Smooth muscle cell (in vitro differentiated cells): ENCODE results near the gene SLC8A1. TPM values are rescaled to one million over a fixed set of nuclear protein-coding genes. Genes with fewer than 3 reads are reported as not detected.

Experiments used
- DNase-seq: peaks from one replicate; lab custom pipeline; 2025; ENCODE audit not compliant: unreplicated experiment; lab: John Stamatoyannopoulos, UW
- H2AFZ ChIP-seq: fragments of 200-600 bp; sonication (generic); 2 replicates; pipeline ENCODE4 v1.6.0; 2016; ENCODE audit warnings: antibody characterized with exemption, low read depth, mild to moderate bottlenecking
- H3F3A ChIP-seq: fragments of 200-600 bp; sonication (generic); 2 replicates; pipeline ENCODE4 v1.6.0; 2017; ENCODE audit warnings: antibody characterized with exemption, low read depth
- H3K27ac ChIP-seq: fragments of 200-600 bp; sonication (generic); 2 replicates; pipeline ENCODE4 v1.5.1; 2016; ENCODE audit warnings: low read depth, mild to moderate bottlenecking
- H3K27me3 ChIP-seq: fragments of 200-600 bp; sonication (generic); 2 replicates; pipeline ENCODE4 v1.6.1; 2016; ENCODE audit warnings: low read depth, mild to moderate bottlenecking
- H3K36me3 ChIP-seq: fragments of 200-600 bp; sonication (generic); 2 replicates; pipeline ENCODE4 v1.5.1; 2016; ENCODE audit warnings: low read depth
- H3K4me1 ChIP-seq: fragments of 200-600 bp; sonication (generic); 2 replicates; pipeline ENCODE4 v1.5.1; 2016; ENCODE audit warnings: low read depth
- H3K4me2 ChIP-seq: fragments of 200-600 bp; sonication (generic); 2 replicates; pipeline ENCODE4 v1.6.0; 2016; ENCODE audit warnings: mild to moderate bottlenecking
- H3K4me3 ChIP-seq: fragments of 200-600 bp; sonication (generic); 2 replicates; pipeline ENCODE4 v1.5.1; 2016; ENCODE audit warnings: mild to moderate bottlenecking
- H3K79me2 ChIP-seq: fragments of 200-600 bp; sonication (generic); 2 replicates; pipeline ENCODE4 v1.6.0; 2016; ENCODE audit warnings: low read depth, mild to moderate bottlenecking
- H3K9ac ChIP-seq: fragments of 200-600 bp; sonication (generic); 2 replicates; pipeline ENCODE4 v1.6.0; 2016; ENCODE audit warnings: low read depth
- H3K9me3 ChIP-seq: fragments of 200-600 bp; sonication (generic); replicated peaks from 2 replicates; pipeline ENCODE4 v1.5.1; 2016; ENCODE audit warnings: low read depth
- H4K20me1 ChIP-seq: fragments of 200-600 bp; sonication (generic); 2 replicates; pipeline ENCODE4 v1.6.0; 2016; ENCODE audit warnings: low read depth
- CTCF ChIP-seq: fragments of 200-600 bp; sonication (generic); IDR thresholded peaks from 2 replicates; pipeline ENCODE4 v1.5.1; 2017; ENCODE audit warnings: borderline replicate concordance, mild to moderate bottlenecking, antibody characterized with exemption; ENCODE audit not compliant: insufficient read depth, poor library complexity, severe bottlenecking
- WGBS: methylation state at CpG from one replicate; pipeline ENCODE4 v1.1.7; 2016; ENCODE audit warnings: low lambda C conversion rate; 5-methylcytosine and 5-hydroxymethylcytosine counted together
- polyA plus RNA-seq: library from polyadenylated mRNA; unstranded; fragments of >200 nt; fragmentation: Nextera tagmentation; extraction: Ambion mirVana; gene quantifications from 2 replicates; pipeline ENCODE4 v1.2.1, GENCODE V29; 2016
- total RNA-seq: library from RNA; depleted of rRNA; stranded (reverse); fragments of >200 nt; gene quantifications from 2 replicates; pipeline ENCODE4 v1.2.3, GENCODE V29; 2014

Gene SLC8A1
- total and polyA plus RNA-seq, 2 experiments from 2014 or later: 1.1 to 5.3 TPM

- no peaks in the 10 kb centered on the region for H3K79me2 ChIP-seq
- no peak overlapping the region for H3K4me3 ChIP-seq
- DNase-seq: no peak
- H3K36me3 ChIP-seq: no peaks in the 10 kb centered on the region
- H3F3A ChIP-seq: peaks cover 5% of the 10 kb centered on the region
- no peak overlapping the region for H3K4me2 ChIP-seq
- no peak overlapping the region for H3K27ac ChIP-seq
- H2AFZ ChIP-seq: no peak overlapping the region
- H3K27me3 ChIP-seq: no peaks in the 10 kb centered on the region
- H3K4me1 ChIP-seq: peaks cover 5% of the 10 kb centered on the region
- no peaks in the 10 kb centered on the region for H4K20me1 ChIP-seq
- no peak overlapping the region for H3K9ac ChIP-seq
- no peak for TF ChIP-seq CTCF
- 94% methylated on average over 6 of the region's 6 CpGs for WGBS
- no peaks in the 10 kb centered on the region for H3K9me3 ChIP-seq
Observed at GRCh38 chr2:40428439-40428838, 23.5 kb downstream of the SLC8A1 start.

GRCh38 chr2:40421631-40422297 is 30.1 kb downstream of the SLC8A1 start:
- DNase-seq: no peak
- no peaks in the 10 kb centered on the region for H3K79me2 ChIP-seq
- H3K4me3 ChIP-seq: no peak overlapping the region
- no peak overlapping the region for H2AFZ ChIP-seq
- H4K20me1 ChIP-seq: no peaks in the 10 kb centered on the region
- H3K27ac ChIP-seq: no peak overlapping the region
- no peaks in the 10 kb centered on the region for H3K9me3 ChIP-seq
- no peaks in the 10 kb centered on the region for H3K4me1 ChIP-seq
- no peak overlapping the region for H3K4me2 ChIP-seq
- no peaks in the 10 kb centered on the region for H3K27me3 ChIP-seq
- H3K36me3 ChIP-seq: no peaks in the 10 kb centered on the region
- H3K9ac ChIP-seq: no peak overlapping the region
- 95% methylated on average over 5 of the region's 5 CpGs for WGBS
- no peaks in the 10 kb centered on the region for H3F3A ChIP-seq
- TF ChIP-seq CTCF: no peak

- Histone ChIP-seq H4K20me1 (no peaks in the 10 kb centered on the region), H3K4me1 (peaks cover 3% of the 10 kb centered on the region), H3K36me3 (no peaks in the 10 kb centered on the region), H3K27me3 (no peaks in the 10 kb centered on the region), H3K9me3 (no peaks in the 10 kb centered on the region), H3K4me3 (no peak overlapping the region), H3K79me2 (no peaks in the 10 kb centered on the region), H3K27ac (no peak overlapping the region), H3F3A (peaks cover 6% of the 10 kb centered on the region), H3K9ac (no peak overlapping the region), H2AFZ (no peak overlapping the region), H3K4me2 (no peak overlapping the region)
- DNase-seq: no peak
- WGBS: 81% methylated on average over 3 of the region's 3 CpGs
- no peak for TF ChIP-seq CTCF
Observed at GRCh38 chr2:40420478-40420877, 31.4 kb downstream of the SLC8A1 start.

- no peak for DNase-seq
- Histone ChIP-seq H3K4me3 (no peak overlapping the region), H3K9ac (no peak overlapping the region), H3K27ac (no peak overlapping the region), H3K79me2 (no peaks in the 10 kb centered on the region), H4K20me1 (no peaks in the 10 kb centered on the region), H3K4me1 (peaks cover 3% of the 10 kb centered on the region), H3K4me2 (no peak overlapping the region), H3K27me3 (no peaks in the 10 kb centered on the region), H2AFZ (no peak overlapping the region), H3F3A (peaks cover 6% of the 10 kb centered on the region), H3K9me3 (no peaks in the 10 kb centered on the region), H3K36me3 (no peaks in the 10 kb centered on the region)
- WGBS: 94% methylated on average over 2 of the region's 2 CpGs
- no peak for TF ChIP-seq CTCF
Observed at GRCh38 chr2:40419364-40419762, 32.5 kb downstream of the SLC8A1 start.
